ENCODE data around the gene PSMD12.

- TF ChIP-seq CTCF (IDR thresholded peaks at IDR 0.05) (no peak), POLR2A (IDR thresholded peaks at IDR 0.05) (no peak)
These were observed 18.6 kb downstream of the PSMD12 start for GRCh38 chr17:67347826-67348225.

Measured in sigmoid colon (tissue), 3 donors.